Stimulated activated CD4-positive, alpha-beta T cell treated with anti-CD3 and anti-CD28 coated beads, Interleukin-12 subunit alpha, Interleukin-12 subunit beta, amount 100 ng/mL, for 24 hours (primary cell): ENCODE results near the gene UBAP2.

ENCODE experiments used
- DNase-seq, 2 experiments: peaks; one replicate each; pipeline ENCODE4 v3.0.0-alpha.2; 2020; ENCODE audit warnings: low read depth in 2 of 2

Gene UBAP2

DNA sequence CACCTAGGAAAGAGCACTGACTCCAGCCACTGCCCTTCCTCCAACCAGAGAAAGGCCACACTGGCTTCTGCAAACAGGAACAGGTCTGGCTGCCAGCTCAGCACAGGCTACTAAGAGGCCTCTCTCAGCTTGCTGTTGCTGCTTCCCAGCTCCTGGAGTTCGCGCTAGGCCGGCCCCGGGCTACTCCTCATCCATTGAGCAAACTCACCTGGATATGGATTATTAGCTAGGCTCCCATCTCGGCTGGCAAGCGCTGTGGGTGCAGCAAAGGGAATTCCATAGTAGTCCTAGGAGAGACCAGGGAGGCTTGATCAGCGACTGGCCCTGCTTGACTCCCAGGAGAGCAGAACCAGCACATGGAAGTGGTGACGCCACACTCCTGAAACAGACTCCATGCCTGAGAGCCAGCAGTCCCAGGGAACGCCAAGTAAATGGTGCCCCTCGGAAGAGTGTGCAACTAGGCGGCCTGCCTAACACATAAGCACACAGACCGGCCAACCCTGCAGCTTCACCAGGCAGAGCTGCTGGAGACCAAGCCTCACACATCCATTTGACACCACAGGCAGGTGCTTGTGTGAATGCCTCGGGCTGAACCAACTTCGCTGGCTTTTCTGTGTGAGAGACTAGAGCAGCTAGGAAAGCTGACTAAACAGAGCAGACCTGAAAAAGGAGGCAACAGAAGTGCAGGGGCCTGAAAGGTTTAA is 124.5 kb downstream of the UBAP2 start:
- DNase-seq: no peak

DNA sequence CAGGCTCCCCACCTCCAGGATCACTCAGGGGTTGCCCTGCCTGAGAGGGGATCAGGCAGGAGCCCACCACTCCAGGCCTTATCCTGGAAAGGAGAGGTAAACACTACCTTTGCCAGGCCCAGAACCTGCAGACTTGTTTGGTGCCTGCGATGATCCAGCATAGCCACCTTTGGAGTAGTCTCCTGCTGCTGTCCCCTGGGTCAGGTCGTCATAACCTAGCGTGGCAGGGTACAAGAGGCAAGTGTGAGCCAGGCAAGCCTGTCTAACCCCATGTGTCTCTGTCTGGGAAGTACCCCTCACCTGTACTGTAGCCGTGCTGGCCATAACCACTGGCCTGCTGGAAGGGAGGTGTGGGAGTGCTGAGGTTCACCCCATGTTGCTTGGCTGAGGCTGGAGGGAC is 125.6 kb downstream of the UBAP2 start:
- no peak for DNase-seq

DNA sequence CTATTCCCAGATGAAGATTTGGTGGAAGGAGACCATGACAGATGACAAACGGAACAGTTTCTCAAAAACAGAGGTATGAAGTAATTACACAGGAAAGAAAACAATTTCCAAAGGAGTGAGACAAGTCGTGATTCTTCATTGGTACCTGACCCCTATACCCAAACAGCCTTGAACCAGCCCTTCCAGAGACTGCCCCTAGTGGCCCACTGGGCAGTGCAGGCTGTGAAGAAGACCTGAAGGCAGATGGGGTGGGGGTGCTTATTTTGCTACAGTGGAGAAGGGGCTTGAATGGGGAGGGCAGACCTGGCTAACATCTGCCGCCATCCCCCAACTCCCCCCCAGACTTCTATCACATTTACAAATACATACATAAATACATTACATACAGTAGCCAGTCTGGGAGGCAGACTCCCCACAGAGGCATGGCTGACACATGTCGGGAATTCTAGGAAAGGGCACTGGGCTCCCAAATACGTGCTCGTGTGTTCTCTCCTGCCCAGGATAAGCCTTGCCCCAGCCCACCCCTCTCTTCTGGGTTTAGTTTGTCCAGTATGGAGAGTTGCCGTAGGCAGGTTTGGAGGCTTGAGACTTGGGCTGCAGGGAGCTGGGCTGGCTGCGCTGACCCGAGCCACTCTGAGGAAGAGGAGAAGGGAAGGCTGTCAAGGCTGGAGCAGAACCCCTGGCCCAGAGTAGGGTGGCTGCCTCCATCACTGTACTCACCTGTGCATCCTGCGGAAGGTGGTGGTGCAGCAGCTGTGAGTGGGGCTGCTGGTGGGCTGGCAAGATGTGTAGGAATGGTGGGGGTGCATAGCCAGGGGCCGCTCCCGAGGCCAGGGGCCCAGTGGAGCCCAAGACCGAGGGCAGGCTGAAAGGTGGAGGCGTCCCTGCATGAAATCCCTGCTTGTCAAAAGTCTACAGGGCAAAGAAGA is 126.5 kb downstream of the UBAP2 start:
- no peak for DNase-seq

DNA sequence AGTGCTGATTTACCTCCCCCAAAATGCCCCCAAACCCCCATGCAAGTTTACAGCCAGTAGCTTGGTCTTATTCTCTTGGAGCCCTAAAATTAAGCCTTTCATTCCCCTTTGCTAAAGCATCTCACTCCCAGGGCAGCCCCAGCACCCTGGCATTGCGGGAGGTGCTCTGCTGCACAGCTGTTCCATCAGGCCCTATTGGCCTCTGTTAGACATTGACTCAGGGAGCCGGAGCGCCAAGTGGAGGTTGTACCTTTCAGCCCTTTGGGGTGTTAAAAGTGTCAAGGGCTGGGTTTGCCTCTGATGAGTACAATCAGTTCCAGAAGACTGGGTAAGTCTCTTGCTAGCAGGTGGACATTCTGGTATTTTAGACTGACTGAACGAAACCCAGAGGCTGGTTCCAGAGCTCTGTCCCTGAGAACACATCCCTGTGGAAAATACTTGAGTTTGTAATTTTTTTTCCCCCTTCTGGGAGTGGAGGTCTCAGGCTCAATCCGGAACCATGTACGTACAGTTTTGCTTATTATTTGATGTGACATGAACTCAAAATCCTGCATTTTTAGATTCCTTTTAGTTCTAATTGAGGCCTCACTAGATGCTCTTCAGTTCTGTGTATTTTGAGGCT is 129.3 kb downstream of the UBAP2 start:
- DNase-seq: no peak

DNA sequence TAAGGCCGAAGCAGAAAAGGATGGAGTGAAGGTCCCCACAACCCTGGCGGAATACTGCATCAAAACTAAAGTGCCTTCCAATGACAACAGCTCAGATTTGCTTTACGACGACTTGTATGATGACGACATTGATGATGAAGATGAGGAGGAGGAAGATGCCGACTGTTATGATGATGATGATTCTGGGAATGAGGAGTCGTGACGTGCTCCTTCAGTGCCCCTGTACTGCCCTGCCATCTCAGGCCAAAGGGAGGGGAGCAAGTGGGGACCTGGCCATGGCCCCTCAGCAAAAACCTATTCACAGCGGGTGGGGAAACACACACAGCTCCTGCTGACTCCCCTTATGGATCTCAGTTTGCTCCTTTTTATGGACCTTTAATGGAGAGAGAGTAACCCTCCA is 131.7 kb downstream of the UBAP2 start:
- DNase-seq: no peak

DNA sequence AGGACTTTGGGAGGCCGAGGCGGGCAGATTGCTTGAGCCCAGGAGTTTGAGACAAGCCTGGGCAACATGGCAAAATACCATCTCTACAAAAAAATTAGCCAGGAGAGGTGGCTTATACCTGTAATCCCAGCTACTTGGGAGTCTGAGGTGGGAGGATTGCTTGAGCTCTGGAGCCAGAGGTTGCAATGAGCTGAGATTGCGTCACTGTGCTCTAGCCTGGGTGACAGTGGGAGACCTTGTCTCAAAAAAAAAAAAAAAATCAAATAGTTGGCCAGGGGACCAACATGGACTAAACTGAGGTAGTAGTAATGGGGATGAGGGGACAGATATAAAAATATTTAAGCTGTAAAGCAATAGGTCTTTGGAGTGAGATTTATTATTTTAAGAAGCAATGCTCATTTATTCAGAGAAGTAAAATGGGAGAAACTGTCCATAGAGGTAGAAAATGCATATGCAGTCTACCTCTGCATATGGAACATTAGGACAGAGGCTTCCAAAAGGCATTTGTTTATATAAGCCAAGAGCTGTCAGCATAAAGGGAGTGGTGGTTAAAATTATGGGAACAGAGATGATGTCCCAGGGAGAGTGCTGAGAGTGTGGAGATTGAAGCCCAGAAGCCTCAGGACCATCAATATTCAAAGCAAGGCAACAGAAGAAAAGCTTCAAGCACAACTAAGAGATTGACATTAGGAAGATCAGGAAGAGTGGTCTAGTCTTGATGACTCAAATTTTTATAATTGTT is 133.6 kb downstream of the UBAP2 start:
- DNase-seq: no peak

DNA sequence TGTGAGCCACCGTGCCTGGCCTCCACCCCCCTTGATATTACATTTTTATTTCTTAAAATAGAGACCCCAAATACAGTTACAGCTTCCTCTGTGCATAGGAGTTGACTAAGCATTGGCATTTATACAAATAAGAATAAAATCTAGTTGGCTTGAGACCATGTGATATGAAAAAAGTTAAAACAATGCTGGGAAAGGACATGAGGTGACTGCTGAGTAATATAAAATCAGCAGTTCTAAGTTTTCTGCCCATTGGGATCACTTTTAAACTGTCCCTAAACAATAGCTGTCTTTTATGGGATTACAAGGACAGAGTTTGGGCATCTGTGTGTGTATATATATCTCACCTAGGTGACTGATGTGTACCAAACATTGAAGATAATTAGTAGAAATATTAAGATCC is 135.1 kb downstream of the UBAP2 start:
- no peak for DNase-seq

DNA sequence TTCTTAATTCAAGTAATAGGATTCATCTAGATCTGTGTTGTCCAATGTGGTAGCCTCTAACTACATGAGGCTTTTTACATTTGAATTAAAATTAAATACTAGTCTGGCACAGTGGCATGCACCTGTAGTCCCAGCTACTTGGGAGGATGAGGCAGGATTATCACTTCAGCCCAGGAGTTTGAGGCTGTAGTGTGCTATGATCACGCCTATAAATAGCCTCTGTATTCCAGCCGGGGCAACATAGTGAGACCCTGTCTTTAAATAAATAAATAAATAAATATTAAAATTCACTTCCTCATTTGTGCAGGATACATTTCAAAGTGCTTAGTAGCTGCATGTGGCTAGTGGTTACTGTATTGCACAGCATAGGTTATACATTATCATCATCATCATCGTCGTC is 139.9 kb downstream of the UBAP2 start:
- DNase-seq: no peak

DNA sequence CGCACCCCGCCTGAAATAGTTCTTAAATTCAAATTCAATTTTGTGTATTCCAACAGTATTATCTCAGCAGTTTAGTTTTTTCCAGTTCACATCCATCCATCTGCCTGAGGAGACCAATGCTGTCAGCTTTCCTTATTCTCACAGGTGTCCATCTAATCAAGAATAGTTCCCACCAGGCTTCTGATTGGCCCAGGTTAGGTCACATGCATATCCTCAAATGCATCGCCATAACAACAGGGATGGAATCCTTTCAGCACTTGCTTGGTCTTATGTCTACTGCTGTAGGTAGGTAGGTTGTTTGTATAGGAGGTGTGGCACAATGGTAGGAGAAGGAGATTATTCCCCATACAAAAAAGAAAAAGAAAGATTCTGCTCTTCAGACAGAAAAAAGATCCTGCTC is 140.6 kb downstream of the UBAP2 start:
- DNase-seq: no peak

DNA sequence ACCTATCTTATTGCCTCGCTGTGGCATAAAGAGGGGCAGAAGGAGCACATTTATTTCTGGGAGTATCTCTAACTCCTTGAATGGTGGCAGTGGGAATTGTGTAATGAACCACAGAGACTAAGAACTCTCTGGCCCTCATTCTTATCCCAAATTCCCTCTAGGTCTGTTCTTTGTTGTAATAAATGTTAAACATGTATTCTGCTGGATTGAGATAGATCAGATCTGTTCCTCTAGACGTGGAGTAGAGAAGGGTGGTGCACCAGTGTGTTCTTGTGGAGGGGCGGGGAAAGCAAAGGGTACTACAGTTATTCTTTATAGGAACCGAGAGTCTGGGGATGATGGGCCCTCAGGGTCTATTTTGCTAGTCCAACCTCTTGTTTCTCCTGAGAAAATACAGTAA is 141.3 kb downstream of the UBAP2 start:
- no peak for DNase-seq

DNA sequence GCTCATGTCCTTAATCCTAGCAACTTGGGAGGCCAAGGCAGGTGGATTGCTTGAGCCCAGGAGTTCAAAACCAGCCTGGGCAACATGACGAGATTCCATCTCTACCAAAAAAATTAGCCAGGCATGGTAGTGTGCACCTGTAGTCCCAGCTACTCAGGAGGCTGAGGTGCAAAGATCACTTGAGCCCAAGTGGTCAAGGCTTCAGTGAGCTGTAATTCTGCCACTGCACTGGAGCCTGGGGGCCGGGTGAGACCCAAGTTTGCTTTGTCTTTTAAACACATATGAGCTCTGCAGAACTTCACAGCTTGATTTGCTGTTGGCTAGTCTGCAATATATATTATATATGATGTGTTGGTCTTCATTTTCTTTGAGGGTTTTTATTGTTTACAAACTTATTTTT is 141.9 kb downstream of the UBAP2 start:
- DNase-seq: no peak

DNA sequence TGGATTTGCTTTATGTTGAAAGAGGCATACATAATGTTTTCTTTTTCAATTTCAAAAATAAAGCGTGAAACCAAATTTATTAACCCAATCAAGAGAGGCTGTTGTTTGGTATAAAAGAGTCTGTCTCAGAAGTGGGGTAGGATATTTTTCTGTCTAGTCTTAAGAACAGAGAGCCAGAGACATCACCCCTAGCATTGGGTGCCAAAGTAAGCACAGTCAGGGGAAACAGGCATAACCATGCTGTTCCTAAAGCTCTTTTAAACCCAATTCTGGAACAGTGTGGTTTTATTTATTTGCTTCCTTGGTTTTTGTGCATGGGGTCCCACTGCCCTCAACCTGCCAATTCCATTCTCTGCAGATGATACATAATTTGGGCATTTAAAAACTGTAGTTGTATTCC is 143.6 kb downstream of the UBAP2 start:
- no peak for DNase-seq

DNA sequence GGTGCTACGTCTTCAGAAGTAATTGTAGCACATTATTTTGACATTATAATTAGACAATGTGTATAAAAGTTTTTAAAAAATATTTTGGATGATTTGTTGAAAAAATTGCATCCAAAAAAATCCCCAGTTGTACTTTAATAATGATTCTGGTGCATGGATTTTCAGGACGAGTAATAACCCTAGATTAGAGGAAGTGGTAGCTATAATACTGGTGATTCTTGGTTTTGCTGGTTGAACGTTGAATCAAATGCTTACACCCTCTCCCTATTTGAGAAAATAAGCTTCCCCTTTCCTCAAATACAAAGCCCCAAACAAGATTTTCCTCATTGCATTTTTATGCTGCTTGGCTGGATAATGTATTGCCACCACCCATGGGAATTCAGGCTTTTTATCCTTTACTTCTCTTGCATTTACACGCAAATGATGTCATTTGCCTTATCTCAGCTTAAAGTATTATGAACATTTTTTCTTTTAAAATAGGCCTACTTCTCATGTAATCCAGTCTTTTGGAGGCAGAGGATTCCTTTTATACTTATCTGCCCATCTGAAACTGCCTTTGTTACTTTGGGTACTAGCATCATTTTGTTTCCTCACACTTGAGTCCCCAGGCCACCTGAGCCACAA is 145.4 kb downstream of the UBAP2 start:
- no peak for DNase-seq

DNA sequence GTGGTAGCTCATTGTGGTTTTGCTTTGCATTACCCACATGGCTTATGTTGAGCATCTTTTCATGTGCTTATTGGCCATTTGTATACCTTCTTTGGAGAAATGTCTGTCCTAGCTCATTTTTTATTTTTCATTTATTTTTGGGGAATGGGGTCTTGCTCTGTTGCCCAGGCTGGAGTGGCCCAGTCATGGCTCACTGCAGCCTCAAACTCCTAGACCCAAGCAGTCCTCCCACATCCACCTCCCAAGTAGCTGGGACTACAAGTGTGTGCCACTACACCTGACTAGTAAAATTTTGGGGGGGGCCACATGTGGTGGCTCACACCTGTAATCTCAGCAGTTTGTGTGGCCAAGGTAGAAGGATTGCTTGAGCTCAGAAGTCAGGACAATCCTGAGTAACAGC is 154.4 kb downstream of the UBAP2 start:
- no peak for DNase-seq

DNA sequence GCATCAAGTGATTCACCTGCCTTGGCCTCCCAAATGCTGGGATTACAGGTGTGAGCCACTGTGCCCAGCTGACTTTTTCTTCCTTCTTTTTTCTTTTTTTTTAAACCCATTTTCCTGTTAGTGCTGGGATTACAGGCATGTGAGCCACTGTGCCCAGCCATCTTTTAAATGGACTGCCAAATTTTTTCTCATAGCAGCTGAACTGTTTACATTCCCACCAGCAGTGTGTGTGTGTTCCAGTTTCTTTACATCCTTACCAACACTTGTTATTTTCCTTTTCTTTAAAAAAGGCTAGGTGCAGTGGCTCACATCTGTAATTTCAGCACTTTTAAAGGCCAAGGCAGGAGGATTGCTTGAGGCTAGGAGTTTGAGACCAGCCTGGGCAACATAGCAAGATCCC is 154.8 kb downstream of the UBAP2 start:
- no peak for DNase-seq

DNA sequence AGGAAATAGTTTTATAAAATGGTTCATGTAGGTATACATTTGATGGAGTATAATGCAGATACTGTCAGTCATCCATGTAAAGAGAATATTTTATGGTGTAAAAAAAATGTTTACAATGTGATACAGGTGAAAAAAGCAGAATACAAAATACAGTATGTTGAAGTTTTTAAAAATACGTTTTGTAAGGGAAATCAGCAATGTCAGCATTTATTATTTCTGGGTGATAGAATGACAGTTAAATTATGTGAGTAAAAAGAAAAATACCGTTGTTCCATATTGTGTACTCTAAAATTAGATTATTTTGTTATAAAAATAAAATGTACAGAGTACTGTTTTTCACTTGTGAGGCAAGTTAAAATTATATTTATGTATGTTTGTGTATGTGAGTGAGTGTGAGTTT is 162.7 kb downstream of the UBAP2 start:
- DNase-seq: no peak

DNA sequence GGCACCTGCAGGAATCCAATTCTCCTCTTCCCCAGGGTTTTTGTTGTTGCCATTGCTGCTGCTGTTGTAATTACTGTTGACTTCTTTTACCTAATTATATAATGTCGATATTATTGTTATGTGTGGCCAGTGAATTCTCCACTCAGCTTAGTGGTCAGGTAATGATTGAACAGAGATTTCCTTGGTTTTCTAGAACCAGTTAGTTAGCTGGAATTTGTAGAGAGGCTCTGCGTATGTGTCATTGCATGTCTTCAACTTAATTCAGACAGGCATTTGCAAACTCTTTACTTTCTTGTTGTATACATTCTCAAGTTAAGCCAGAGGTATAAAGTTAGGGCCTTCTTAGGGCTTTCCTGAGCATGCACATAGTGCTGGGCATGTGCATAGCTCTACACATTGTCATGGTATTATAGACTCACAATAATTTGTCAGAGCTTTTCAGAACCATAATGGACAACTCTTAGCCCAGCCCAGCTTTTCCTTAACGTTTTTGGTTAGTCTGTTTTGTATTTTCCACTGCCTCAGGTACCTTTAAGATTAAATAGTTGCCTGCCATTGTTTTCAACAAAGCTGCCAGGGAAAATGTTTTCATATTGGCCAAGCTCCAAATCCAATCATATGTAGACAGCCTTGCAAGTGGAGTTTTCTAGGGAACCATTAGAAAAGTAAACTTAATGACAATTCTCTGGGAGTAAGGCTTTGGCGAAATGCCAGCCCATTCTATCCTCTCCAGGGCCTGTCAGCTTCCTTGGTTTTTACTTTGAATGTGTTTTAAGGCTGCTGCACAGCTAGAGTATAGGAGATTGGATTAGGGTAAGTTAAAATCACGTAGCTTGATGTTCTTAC is 163.6 kb downstream of the UBAP2 start:
- DNase-seq: no peak

DNA sequence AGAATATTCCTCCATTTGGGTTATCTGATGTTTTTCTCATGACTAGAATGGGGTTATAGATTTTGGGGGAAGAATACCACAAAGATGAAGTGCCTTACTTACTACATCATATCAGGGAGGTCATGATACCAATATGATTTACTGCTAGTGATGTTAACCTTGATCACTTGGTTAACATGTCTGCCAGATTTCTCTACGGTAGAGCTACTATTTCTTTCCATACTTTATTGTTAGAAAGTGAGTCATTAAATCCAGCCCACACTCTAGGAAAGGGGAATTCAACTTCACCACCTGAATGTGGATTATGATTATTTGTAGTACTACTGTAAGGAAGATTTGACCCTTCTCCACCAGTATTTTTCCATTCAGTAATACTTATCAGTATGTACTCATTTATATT is 167.1 kb downstream of the UBAP2 start:
- DNase-seq: no peak

DNA sequence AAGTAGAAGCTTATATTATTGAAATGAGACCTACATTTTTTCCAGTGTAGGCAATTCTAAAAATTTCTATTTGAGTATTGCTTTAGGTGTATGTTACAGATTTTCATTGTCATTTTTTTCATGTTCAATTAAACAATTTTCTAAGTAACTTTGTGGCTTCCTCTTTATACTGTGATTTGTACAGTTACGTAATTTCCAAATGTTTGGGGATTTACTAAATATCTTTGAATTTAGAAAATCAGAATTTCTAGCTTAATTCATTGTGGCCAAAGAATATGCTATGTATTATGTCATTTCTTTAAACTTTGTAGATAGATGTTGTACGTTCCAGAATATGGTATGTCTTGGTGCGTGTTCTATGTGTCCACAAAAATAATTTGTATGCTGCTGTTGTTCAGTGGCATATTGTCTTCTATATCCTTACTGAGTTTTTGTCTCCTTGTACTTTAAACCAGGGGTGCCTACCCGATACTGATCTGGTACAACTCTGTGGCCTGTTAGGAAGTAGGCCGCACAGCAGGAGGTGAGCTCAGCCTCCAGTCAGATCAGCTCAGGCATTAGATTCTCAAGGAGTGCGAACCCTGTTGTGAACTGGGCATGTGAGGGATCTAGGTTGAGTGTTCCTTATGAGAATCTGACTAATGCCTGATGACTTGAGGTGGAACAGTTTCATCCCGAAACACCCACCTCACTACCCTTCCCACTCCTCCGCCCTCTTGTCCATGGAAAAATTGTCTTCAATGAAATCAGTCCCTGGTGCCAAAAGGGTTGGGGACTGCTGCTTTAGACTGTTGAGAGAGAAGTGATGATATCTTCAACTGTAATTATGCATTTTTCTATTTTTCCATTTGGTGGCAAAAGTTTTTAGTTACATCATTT is 168.2 kb downstream of the UBAP2 start:
- no peak for DNase-seq
